IMR-90 (cell line): ENCODE measurements around the gene TRABD.

Experiments used
- BHLHE40 ChIP-seq: fragments of 150-350 bp; IDR thresholded peaks from 2 replicates; pipeline ENCODE4 v1.6.1; 2016; ENCODE audit warnings: mild to moderate bottlenecking, low read depth, low read length
- POLR2A ChIP-seq: IDR thresholded peaks from 2 replicates; pipeline ENCODE4 v1.6.1; 2012; ENCODE audit warnings: mild to moderate bottlenecking, low read depth, low read length
- RFX5 ChIP-seq: IDR thresholded peaks from 2 replicates; pipeline ENCODE4 v1.8.0; 2012; ENCODE audit warnings: low read depth, mild to moderate bottlenecking, low read length, moderate library complexity
- SMC3 ChIP-seq: fragments of 150-350 bp; IDR thresholded peaks from 2 replicates; pipeline ENCODE4 v1.6.1; 2016; ENCODE audit warnings: low read depth, mild to moderate bottlenecking, antibody characterized with exemption, low read length, moderate library complexity

DNA sequence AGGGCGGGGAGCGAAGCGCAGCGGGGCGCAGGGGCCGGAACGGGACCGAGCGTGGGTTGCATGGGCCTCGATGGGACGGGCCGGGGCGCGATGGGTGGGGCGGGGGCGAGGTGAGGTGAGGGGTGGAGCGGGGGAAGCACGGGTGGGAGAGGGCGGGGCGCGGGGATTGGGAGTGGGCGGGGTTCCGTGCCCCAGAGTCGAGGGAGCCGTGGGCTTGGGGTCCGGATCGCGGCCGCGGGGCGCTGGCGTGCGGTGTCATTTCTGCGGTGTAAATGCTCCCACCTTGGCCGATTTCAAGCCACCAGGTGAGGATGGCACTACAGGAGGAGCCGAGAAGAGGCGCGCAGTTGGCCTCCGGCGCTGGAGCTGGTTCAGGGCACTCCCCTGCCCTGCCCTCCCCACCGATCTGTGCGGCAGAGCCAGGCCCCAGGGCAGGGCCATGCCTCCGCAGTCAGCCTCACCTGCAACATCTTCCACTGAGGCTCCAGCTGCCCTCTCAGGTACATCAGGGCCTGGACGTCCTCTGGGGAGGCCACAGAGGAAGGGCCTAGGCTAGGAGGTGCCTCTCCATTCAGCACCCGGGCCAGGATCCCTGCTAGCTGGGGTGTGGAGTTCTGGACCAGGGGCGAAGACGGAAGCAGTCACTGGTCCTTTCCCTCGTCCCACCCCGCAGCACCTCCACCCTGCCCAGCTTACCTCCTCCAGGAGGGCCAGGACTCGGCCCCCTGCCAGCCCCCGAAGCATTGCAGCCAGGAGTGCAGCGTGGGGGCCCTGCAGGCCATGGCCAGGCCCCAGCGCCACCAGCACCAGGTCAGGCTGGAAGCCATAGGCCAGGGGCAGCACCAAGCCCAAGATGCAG is 59.7 kb downstream of the TRABD start:
- TF ChIP-seq BHLHE40 (no peak), RFX5 (no peak), POLR2A (no peak), SMC3 (no peak)
